ENCODE data around the gene HEXD.
"Not testable (repeated sequence)": the region's sequence is repeated elsewhere in the genome, so short reads cannot be mapped to it uniquely, and the experiment has no call there.

The HEXD gene

GRCh38 chr17:82397449-82398335, 20.5 kb upstream of the HEXD start:
- DNase-seq: no peak

DNA sequence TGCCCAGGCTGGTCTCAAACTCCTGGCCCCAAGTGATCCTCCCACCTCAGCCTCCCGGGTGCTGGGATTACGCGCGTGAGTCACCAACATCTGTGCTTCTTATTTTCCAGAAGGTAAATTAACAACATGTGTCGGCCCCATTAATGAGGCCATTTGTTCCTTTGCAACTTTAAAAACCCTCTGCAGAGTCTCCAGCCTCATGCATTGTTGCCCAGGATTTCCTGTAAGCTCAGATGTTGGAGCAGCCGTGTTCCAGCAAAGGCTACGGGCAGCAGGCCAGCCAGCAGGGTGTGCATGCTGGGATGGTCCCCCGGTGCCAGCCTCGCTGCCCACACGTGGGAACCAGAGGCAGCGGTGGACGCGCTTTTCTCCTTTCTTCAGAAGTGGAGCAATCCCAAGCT, 19.1 kb upstream of the HEXD start:
- no peak for DNase-seq

DNA sequence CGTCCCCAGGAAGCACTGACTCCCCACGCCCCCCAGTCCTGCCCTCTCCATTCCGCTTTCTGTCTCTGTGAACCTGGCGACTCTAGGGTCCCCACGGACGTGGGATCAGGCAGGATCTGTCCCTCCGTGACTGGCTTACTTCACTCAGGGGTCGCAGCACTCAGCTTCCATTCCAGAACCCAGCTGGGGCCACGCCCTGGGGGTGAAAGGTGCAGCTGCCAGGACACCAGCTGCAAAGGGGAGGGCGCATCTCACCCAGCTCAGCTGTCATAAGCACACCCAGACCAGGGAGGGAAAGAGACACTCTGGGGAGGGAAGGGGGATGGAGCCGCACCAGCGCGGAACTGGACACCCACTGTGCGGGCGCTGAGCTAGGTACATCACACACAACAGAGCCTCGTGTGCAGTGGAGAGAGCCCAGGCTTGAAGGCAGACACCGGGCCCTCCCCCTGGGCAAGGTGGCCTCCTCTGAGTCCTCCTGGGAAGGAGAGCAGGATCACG, 18.5 kb upstream of the HEXD start:
- DNase-seq: no peak

- DNase-seq: no peak
Observed at GRCh38 chr17:82400206-82400605, 17.9 kb upstream of the HEXD start.

DNA sequence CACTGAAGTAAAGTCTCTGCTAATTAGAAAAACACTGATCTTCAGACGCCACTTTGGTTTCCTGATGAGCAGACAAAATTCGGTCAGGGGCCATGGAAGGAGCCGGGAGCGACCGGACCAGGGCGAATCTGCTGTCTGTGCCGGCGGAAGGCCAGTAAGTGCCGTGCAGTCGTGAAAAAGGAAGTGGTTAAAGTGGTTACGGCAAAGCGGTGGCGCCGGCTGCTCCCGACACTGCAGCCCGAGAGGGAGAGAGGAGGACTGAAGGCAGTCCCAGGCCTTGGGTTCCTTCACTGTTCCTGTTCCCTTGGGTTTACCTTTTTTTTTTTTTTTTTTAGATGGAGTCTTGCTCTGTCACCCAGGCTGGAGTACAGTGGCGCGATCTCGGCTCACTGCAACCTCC, 17.3 kb upstream of the HEXD start:
- DNase-seq: peak; percentile 77

DNA sequence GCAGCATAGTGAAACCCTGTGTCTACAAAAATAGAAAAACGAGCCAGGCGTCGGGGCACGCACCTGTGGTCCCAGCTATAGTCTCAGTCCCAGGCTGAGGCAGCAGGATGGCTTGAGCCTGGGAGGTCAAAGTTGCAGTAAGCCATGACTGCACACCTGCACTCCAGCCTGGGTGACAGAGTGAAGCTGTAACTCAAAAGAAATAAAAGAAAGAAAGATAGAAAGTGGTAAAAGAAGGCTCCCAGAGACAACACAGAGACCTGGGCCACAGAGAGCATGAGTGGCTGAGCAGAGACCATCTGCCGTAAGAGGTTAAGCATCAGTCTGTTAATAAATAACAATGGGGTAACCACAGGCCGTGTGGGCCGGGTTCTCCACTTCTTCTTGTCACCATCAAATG, 15.3 kb upstream of the HEXD start:
- no peak for DNase-seq

GRCh38 chr17:82403662-82404660, 14.2 kb upstream of the HEXD start:
- DNase-seq: no peak

DNA sequence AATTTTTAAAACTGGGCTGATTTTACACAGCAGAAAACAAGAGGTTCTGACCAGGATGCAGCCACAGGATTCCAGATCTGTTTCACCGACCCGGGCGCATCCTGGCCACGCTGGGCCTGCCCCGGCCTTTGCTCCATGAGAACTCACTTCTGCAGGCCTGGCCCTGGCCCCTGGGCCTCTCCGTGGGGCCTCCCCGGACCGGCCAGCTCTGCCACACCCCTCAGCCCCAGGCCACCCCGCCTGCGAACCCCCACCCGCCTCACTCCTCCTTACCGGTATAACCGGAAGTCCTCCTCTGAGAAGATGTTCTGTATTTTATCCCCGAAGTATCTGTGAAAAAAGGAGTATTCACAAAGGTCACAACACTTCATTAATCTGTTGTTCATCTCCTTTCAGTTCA, 13.1 kb upstream of the HEXD start:
- no peak for DNase-seq

- no peak for DNase-seq
Observed at GRCh38 chr17:82406131-82406671, 11.9 kb upstream of the HEXD start.

DNA sequence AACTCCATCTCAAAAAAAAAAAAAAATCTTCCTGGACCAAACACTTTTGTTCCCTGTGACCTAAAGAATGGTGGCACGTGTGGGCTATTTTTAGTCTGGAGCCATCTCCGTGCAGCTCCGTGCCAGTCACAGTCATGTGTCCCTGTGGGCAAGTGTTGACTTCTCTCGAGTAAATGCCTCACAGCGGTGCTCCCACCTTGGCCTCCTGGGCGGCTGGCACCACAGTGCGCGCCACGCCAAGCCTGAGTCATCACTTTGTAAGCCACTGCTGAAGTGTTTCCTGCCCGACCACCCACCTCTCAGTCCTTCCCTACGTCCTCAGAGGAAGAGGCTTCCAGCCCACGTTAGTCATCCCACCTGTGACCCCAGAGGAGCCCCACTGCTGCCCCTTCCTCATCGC, 10.9 kb upstream of the HEXD start:
- peak; percentile 10 for DNase-seq

DNA sequence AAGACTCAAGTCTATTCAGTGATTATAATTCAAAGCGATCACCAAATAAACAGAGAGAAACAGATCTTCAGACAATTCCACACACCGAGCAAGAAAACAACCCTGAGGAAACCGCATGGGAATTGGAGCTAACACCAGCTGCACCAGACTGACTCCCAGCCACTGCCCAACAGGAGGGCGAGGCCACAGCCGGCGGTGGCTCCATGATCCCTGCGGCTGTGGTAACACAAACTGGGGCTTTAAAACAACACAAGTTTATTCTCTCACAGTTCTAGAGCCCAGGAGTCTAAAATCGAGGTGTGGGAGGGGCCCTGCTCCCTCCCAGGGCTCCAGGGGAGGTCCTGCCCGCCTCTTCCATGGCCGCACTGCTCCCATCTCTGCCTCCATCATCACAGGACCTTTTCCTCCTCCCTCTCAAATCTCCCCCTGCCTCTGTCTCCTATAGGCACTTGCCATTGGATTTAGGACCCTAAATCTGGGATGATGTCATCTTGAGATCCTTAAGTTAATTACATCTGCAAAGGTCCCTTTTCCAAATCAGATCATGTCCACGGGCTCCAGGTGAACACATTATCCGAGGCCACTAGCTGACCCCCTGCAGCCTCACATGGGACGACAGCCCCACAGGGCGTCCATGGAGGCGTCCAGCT, 9.7 kb upstream of the HEXD start:
- DNase-seq: no peak

DNA sequence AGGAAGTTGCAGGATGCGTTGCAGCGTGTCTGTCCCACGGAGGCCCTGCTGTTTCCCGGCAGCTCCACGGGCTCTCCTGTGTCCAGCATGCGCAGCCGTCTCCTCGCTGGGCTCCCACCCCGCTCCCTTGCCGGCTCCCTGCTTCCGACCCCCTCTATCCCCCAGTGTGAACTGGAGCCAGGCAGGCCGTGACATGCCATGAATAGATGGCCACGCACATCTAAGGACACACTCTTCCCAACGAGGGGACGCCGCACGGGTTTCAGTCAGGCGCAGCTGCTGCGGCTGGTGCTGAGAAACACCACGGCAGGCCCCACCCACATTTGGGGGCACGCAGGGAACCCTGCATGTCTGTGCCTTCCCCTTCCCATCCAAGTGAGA, 9.2 kb upstream of the HEXD start:
- DNase-seq: no peak

- no peak for DNase-seq
Observed at GRCh38 chr17:82410014-82410716, 8.0 kb upstream of the HEXD start.

DNA sequence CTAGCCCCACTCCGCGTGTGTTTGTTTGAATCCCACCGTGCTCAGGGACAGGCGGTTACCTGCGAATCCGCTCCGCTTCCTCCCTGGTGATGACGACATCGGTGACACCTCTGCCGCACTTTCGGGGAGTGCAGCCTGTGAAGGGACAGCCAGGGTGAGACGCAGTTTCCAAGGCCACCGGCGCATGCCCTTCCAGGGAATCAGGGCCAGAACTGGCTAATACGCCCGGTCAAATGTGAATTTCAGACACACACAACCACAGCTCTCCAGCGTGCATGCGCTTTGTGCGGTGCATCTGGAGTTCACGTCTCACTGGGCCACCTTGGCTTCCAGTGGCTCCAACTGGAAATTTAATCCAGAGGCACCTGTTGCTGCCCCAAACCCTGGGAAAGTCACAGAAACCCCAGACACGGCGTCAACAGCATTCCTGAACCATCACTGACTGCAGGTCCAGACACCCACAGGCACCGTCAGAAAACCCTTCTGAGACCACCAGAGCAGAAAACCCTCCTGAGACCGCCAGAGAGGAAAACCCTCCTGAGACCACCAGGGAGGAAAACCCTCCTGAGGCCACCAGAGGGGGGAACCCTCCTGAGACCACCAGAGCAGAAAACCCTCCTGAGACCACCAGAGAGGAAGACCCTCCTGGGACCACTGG, 6.6 kb upstream of the HEXD start:
- no peak for DNase-seq

DNA sequence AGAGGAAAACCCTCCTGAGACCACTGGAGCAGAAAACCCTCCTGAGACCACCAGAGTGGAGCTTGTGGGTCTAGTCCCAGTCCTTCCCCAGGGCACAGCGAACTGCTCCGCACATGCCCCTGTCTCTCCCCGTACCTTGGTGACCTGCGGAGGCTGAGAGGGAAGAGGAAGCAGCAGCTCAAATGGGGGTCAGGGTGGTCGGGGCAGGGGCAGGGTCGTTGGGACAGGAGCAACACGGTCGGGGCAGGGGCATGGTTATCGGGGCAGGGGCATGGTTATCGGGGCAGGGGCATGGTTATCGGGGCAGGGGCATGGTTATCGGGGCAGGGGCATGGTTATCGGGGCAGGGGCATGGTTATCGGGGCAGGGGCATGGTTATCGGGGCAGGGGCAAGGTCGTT, 6.1 kb upstream of the HEXD start:
- DNase-seq: not testable (repeated sequence)

- DNase-seq: no peak
Observed at GRCh38 chr17:82412535-82413520, 5.3 kb upstream of the HEXD start.

DNA sequence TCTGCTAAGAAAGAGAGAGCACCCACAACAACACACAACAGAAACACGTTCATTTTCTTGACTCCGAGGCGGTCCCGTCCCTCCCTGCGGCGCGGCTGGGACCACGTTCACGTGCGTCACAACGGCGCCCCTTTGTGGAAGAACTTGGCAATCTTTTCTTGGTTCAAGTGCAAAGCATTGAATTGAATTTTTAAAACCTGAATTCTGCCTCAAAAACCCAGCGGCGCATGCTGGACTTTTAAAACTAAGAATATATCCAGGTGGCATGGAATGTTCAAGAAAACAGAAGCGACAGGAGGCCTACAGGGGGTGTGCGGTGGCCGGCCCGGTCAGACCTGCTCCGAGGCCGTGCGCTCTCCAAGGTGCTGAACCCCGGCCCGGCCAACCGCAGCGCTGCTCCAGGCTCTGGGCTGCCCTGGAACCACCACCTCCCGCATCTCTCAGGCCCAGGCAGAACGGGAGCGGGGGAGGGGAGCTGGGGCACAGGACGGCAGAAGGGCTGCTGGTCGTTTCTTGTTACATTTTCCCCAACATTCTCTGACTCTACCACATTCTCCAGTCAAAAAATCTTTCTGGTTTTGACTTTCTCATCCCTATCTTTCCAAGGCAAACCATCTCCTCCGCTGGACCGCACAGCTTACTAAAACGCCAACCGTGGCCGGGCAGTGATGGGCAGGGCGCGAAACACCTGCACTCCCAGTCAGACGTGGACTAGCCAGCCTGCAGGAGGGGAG, 3.4 kb upstream of the HEXD start:
- peak; percentile 78 for DNase-seq

DNA sequence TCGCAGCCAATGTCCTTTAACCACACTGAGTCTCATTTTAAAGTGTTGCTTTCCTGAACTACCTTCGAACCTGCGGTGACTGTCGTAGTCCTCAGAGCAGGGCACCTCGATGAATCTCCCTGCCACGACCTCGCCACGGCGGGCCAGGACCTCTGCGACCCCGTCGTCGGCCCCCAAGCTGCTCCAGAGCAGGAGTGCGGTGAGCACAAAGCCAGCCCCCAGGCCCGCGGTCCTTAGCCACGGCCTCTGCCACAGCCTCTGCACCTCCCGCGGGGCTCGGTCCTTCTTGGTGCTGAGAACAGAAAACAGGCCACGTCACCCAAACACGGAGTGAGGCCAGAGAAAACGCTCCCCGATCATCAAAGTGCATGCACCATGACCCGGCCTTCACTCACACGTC, 2.8 kb upstream of the HEXD start:
- DNase-seq: no peak

DNA sequence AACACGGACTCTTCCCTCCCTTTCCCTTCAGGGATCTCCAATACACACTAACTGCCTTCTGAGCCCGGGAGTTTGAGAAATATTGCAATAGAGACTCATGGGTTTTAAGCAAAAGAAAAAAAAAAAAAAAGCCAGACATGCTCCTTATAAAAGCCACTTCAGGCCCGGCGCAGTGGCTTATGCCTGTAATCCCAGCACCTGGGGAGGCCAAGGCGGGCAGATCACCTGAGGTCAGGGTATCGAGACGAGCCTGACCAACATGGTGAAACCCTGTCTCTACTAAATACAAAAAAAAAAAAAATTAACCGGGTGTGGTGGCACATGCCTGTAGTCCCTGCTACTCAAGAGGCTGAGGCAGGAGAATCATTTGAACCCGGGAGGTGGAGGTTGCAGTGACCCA, 2.4 kb upstream of the HEXD start:
- DNase-seq: no peak

- no peak for DNase-seq
Observed at GRCh38 chr17:82416264-82416663, 1.9 kb upstream of the HEXD start.

Measured in activated CD4-positive, alpha-beta T cell treated with anti-CD3 and anti-CD28 coated beads, Interleukin-10, Interleukin-2, amounts not matched to agents 100 ng/mL and 50 ng/mL, durations not matched to agents 16 hours and 8 hours (primary cell).